Skeletal muscle tissue (tissue), 4 donors: Measurements from ENCODE around the gene OR1J2. TPM values are rescaled to one million over a fixed set of nuclear protein-coding genes. Genes with fewer than 3 reads are reported as not detected.

Experiments
- H3K27ac ChIP-seq: one replicate; pipeline ENCODE4 v1.7.0; 2013; ENCODE audit warnings: mild to moderate bottlenecking, low read depth, low read length, inconsistent platforms
- H3K27me3 ChIP-seq, 3 donors: one replicate each; pipeline ENCODE4 v1.7.0; 2013; ENCODE audit warnings: low read length in 3 of 3; ENCODE audit not compliant: control insufficient read depth in 3 of 3, insufficient read depth in 3 of 3
- H3K36me3 ChIP-seq, 3 donors: one replicate each; pipeline ENCODE4 v1.7.0; 2013; ENCODE audit warnings: low read length in 3 of 3; ENCODE audit not compliant: control insufficient read depth in 3 of 3, insufficient read depth in 3 of 3
- H3K4me1 ChIP-seq, 3 donors: one replicate each; pipeline ENCODE4 v1.7.0; 2013; ENCODE audit warnings: low read length in 3 of 3, mild to moderate bottlenecking in 3 of 3; ENCODE audit not compliant: control insufficient read depth in 3 of 3, insufficient read depth in 3 of 3
- H3K4me3 ChIP-seq, 3 donors: one replicate each; pipeline ENCODE4 v1.7.0; 2013; ENCODE audit warnings: low read length in 3 of 3
- H3K9ac ChIP-seq, 3 donors: one replicate each; pipeline ENCODE4 v1.7.0; 2013; ENCODE audit warnings: low read length in 3 of 3, mild to moderate bottlenecking in 3 of 3, moderate library complexity in 2 of 3, low read depth in 1 of 3
- H3K9me3 ChIP-seq, 3 donors: one replicate each; pipeline ENCODE4 v1.7.0; 2013; ENCODE audit warnings: low read length in 3 of 3; ENCODE audit not compliant: control insufficient read depth in 3 of 3
- total RNA-seq: library from RNA; depleted of rRNA; stranded (reverse); fragments of >200 nt; gene quantifications from one replicate; pipeline ENCODE4 v1.2.3, GENCODE V29; 2014
- donor health status: Osteomylitis.

Gene OR1J2
- total RNA-seq, 1 donor from 2014 or later, result not detected

- H3K4me3 ChIP-seq, result no peak overlapping the region
- no peaks in the 10 kb centered on the region for H3K27me3 ChIP-seq
- no peaks in the 10 kb centered on the region for H3K4me1 ChIP-seq
- H3K9me3 ChIP-seq, result no peaks in the 10 kb centered on the region
- no peak overlapping the region for H3K9ac ChIP-seq
- no peaks in the 10 kb centered on the region for H3K36me3 ChIP-seq
- no peak overlapping the region for H3K27ac ChIP-seq
Measured at GRCh38 chr9:122538757-122539156, 28.2 kb downstream of the OR1J2 start.

GRCh38 chr9:122546196-122546595 is 35.6 kb downstream of the OR1J2 start:
- no peaks in the 10 kb centered on the region for H3K4me1 ChIP-seq
- H3K36me3 ChIP-seq, result no peaks in the 10 kb centered on the region
- no peak overlapping the region for H3K27ac ChIP-seq
- H3K4me3 ChIP-seq, result no peak overlapping the region
- peaks cover 0 to 3% (median 2%) of the 10 kb centered on the region in 3 donors for H3K9me3 ChIP-seq
- peaks cover 0 to 4% (median 0%) of the 10 kb centered on the region in 3 donors for H3K27me3 ChIP-seq
- H3K9ac ChIP-seq, result no peak overlapping the region

- Histone ChIP-seq H3K27ac (no peak overlapping the region), H3K4me3 (no peak overlapping the region), H3K36me3 (no peaks in the 10 kb centered on the region), H3K9ac (no peak overlapping the region), H3K9me3 (peaks cover 0 to 3% (median 2%) of the 10 kb centered on the region in 3 donors), H3K27me3 (peaks cover 0 to 4% (median 0%) of the 10 kb centered on the region in 3 donors), H3K4me1 (no peaks in the 10 kb centered on the region)
Measured at GRCh38 chr9:122551371-122551770, 40.8 kb downstream of the OR1J2 start.

- Histone ChIP-seq H3K36me3 (no peaks in the 10 kb centered on the region), H3K9ac (no peak within 1 kb of the TSS), H3K4me1 (no peaks in the 10 kb centered on the region)
Measured at GRCh38 chr9:122552812-122553211, 42.2 kb downstream of the OR1J2 start, which contains the start of gene OR1N2. Gene OR1N2, plus strand, starts transcription at chr9:122553112. Its CDS starts 100 bp downstream, at chr9:122553212.

More at GRCh38 chr9:122552812-122553211, 42.2 kb downstream of the OR1J2 start, which contains the start of gene OR1N2:
- peaks cover 0 to 3% (median 2%) of the 10 kb centered on the region in 3 donors for H3K9me3 ChIP-seq
- H3K27me3 ChIP-seq, result peaks cover 0 to 4% (median 0%) of the 10 kb centered on the region in 3 donors
- H3K27ac ChIP-seq, result no peak within 1 kb of the TSS
- H3K4me3 ChIP-seq, result no peak within 1 kb of the TSS

Other genes starting within 250 kb of the OR1J2 start
- 7.3 TPM for gene RBM18, start 246.0 kb upstream of the OR1J2 start, total RNA-seq
- gene MRRF, start 245.9 kb upstream of the OR1J2 start, total RNA-seq, result 29.2 TPM
- gene PTGS1, start 139.8 kb upstream of the OR1J2 start, total RNA-seq, result 2.6 TPM
- not detected for gene OR1J1, start 32.9 kb upstream of the OR1J2 start, total RNA-seq
- gene OR1J4, start 8.3 kb downstream of the OR1J2 start, total RNA-seq, result not detected
- gene OR1N1, start 16.5 kb downstream of the OR1J2 start, total RNA-seq, result not detected
- not detected for gene OR1N2, start 42.3 kb downstream of the OR1J2 start, total RNA-seq
- gene OR1L8, start 72.6 kb downstream of the OR1J2 start, total RNA-seq, result not detected
- gene OR1Q1, start 103.9 kb downstream of the OR1J2 start, total RNA-seq, result not detected
- gene OR1B1, start 146.8 kb downstream of the OR1J2 start, total RNA-seq, result 0.52 TPM
- gene OR1L1, start 150.9 kb downstream of the OR1J2 start, total RNA-seq, result not detected
- not detected for gene OR1L3, start 164.3 kb downstream of the OR1J2 start, total RNA-seq
- gene OR1L4, start 213.2 kb downstream of the OR1J2 start, total RNA-seq, result not detected
- not detected for gene OR1L6, start 231.5 kb downstream of the OR1J2 start, total RNA-seq